ENCODE measurements around the gene GARIN5A. TPM values are rescaled to one million over a fixed set of nuclear protein-coding genes. Genes with fewer than 3 reads are reported as not detected.

GARIN5A gene
- total RNA-seq, 4 donors from 2014 or later = 0.55 to 4.2 (median 0.79) TPM; not detected in 1

DNA sequence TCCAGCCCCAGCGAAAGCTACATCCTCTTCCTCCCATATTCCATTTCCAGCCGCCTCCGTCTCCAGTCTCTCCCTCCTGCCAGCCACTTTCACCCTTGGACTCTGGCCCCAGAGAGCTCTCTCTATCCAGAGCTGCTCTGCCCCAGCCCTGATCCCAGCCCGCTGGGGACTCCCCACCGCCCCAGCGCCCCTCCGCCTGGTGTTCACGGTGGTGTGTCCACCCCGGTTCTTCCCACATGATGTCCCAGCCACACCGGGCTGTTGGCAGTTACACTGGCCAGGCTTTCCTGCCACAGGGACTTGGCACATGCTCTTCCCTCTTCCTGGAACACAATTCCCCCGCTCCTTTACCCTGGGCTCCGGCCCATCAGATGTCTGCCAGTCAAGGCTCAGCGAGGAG lies 11.6 kb downstream of the GARIN5A start:
- TF ChIP-seq EP300 (IDR thresholded peaks at IDR 0.05; ENCODE audit: low read depth) = no peak
- no peak for TF ChIP-seq POLR2AphosphoS5 (IDR thresholded peaks at IDR 0.05)
- no peak for TF ChIP-seq POLR2A (IDR thresholded peaks at IDR 0.05)
- TF ChIP-seq CTCF (IDR thresholded peaks at IDR 0.05) = no peak
- Histone ChIP-seq H3K36me3 (no peaks in the 10 kb centered on the region), H3K27ac (no peak overlapping the region), H3K27me3 (peaks cover 2% of the 10 kb centered on the region), H3K4me1 (peaks cover 0 to 8% (median 6%) of the 10 kb centered on the region in 4 donors), H3K9me3 (no peaks in the 10 kb centered on the region), H3K4me3 (no peak overlapping the region)
- intact Hi-C loops (cut with DNase I; ENCODE audit: low total_unique reads) (no loop called here), in situ Hi-C loops (cut with MboI; ENCODE audit: low pct_ligation_motif_present in 1 of 4, low pct_unique_long_range_greater_than_20kb in 1 of 4, low sequenced_read_pairs in 3 of 4) (loop anchor here in 3 of 4 donors (10.0 to 25.0 kb wide), 2 partner anchors 100 to 103 kb away; partner anchors contain the start of gene NAPSA (in 3 of the 3))
- no peak for DNase-seq
- 64 to 83% methylated on average over 5 to 13 of the region's 13 CpGs for WGBS, 2 donors (ENCODE audit: low coverage in 1 of 2)

DNA sequence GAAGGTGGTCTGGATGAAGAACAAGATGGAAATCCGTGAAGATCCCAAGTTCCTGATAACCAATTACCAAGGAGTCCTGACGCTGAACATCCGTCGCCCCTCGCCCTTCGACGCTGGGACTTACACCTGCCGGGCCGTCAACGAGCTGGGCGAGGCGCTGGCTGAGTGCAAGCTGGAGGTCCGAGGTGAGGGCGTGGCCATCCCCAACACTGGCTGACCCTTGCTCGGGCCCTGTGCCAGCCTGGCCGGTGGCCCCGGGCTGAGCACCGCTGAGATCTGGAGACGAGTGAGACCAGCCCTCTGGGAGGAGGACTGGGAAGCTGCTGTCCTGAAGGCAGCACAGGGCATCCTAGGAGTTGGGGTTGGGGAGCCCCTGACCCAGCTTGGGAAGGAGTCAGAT lies 12.3 kb downstream of the GARIN5A start:
- Histone ChIP-seq H3K27ac (no peak overlapping the region), H3K4me1 (peaks cover 0 to 8% (median 6%) of the 10 kb centered on the region in 4 donors), H3K36me3 (no peaks in the 10 kb centered on the region), H3K27me3 (peaks cover 4% of the 10 kb centered on the region), H3K9me3 (no peaks in the 10 kb centered on the region), H3K4me3 (no peak overlapping the region)
- TF ChIP-seq POLR2A (IDR thresholded peaks at IDR 0.05) (no peak), POLR2AphosphoS5 (IDR thresholded peaks at IDR 0.05) (no peak)
- intact Hi-C loops (cut with DNase I; ENCODE audit: low total_unique reads) = no loop called here
- WGBS, 2 donors (ENCODE audit: low coverage in 1 of 2) = 75 to 80% methylated on average over 1 to 19 of the region's 19 CpGs
- in situ Hi-C loops (cut with MboI; ENCODE audit: low pct_ligation_motif_present in 1 of 4, low pct_unique_long_range_greater_than_20kb in 1 of 4, low sequenced_read_pairs in 3 of 4) = loop anchor here in 3 of 4 donors (10.0 to 25.0 kb wide), 2 partner anchors 100 to 102 kb away; partner anchors contain the start of gene NAPSA (in 3 of the 3)
- no peak for DNase-seq

DNA sequence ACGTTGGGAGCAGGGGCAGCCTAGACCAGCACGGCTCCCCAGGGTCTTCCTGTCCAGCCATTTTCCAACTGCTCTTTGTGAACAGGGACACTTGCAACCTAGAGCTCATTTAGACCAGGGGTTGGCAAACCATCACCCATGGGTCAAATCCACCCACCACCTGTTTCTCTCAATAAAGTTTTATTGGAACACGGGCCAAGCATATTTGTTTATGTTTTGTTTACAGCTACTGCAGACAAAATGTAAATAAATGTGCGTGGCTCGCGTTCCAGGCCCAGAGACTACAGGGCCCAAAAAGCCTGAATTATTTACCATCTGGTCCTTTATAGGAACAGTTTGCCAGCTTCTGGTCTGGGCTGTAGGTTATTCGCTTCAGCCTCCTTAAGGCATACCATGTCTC lies 13.7 kb downstream of the GARIN5A start:
- DNase-seq = no peak
- intact Hi-C loops (cut with DNase I; ENCODE audit: low total_unique reads) (no loop called here), in situ Hi-C loops (cut with MboI; ENCODE audit: low pct_ligation_motif_present in 1 of 4, low pct_unique_long_range_greater_than_20kb in 1 of 4, low sequenced_read_pairs in 3 of 4) (loop anchor here in 3 of 4 donors (10.0 to 25.0 kb wide), 2 partner anchors 98 to 101 kb away; partner anchors contain the start of gene NAPSA (in 3 of the 3))
- H3K36me3 ChIP-seq = no peaks in the 10 kb centered on the region
- 56 to 72% methylated on average over 5 to 7 of the region's 7 CpGs for WGBS, 2 donors (ENCODE audit: low coverage in 1 of 2)
- no peaks in the 10 kb centered on the region for H3K9me3 ChIP-seq
- peaks cover 16% of the 10 kb centered on the region for H3K27me3 ChIP-seq
- no peak overlapping the region for H3K4me3 ChIP-seq
- H3K27ac ChIP-seq = no peak overlapping the region
- peaks cover 0 to 8% (median 6%) of the 10 kb centered on the region in 4 donors for H3K4me1 ChIP-seq
- TF ChIP-seq POLR2AphosphoS5 (IDR thresholded peaks at IDR 0.05) (no peak), POLR2A (IDR thresholded peaks at IDR 0.05) (no peak), CTCF (IDR thresholded peaks at IDR 0.05) (no peak), EP300 (IDR thresholded peaks at IDR 0.05; ENCODE audit: low read depth) (no peak)

DNA sequence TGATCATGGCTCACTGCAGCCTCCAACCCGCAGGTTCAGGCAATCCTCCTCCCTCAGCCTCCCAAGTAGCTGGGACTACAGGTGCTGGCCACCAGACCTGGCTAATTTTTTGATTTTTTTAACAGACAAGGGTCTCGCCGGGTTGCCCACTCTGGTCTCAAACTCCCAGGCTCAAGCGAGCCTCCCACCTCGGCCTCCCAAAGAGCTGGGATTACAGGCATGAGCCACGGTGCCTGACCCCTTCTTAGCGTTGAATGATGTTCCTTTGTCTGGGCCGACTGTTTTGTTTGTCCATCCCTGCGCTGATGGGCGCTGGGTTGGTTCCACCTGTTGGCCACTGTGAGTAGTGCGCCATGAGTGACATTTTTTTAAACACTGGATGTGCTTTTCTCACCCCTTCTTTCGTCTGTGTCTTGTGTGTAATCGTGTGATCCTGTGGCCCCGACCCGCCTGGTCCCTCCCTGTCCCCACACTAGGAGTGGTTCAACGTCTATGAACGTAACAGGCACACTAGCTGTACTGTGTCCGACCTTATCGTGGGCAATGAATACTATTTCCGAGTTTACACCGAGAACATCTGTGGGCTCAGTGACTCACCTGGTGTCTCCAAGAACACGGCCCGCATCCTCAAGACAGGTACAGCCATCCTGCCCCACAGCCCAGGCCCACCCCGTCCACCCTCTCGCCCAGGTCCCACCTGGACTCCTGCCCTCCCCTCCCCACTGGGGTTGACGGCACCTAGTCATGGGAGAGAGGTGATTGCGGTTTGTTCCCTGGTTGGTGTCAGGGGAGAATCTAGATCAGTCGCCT lies 15.4 kb downstream of the GARIN5A start:
- no peaks in the 10 kb centered on the region for H3K9me3 ChIP-seq
- peak; percentile 77 to 92 (median 87) for TF ChIP-seq CTCF (IDR thresholded peaks at IDR 0.05)
- TF ChIP-seq POLR2AphosphoS5 (IDR thresholded peaks at IDR 0.05) = no peak
- no peak overlapping the region for H3K27ac ChIP-seq
- H3K4me3 ChIP-seq = no peak overlapping the region
- DNase-seq = peak; percentile 73
- no peaks in the 10 kb centered on the region for H3K36me3 ChIP-seq
- in situ Hi-C loops (cut with MboI; ENCODE audit: low pct_ligation_motif_present in 1 of 4, low pct_unique_long_range_greater_than_20kb in 1 of 4, low sequenced_read_pairs in 3 of 4) (loop anchor here in 3 of 4 donors (10.0 to 25.0 kb wide), 2 partner anchors 96 to 99 kb away; partner anchors contain the start of gene NAPSA (in 3 of the 3)), intact Hi-C loops (cut with DNase I; ENCODE audit: low total_unique reads) (loop anchor here (1.0 kb wide), 1 partner anchor 93 kb away; no protein-coding TSS in a partner anchor)
- peaks cover 25% of the 10 kb centered on the region for H3K27me3 ChIP-seq
- 5 to 25% methylated on average over 11 to 28 of the region's 28 CpGs for WGBS, 2 donors (ENCODE audit: low coverage in 1 of 2)
- H3K4me1 ChIP-seq = peaks cover 0 to under 1% (median 0%) of the 10 kb centered on the region in 4 donors
